NCI-H510A (cell line): Measurements from ENCODE around the gene SHC4.
"Not testable (repeated sequence)": the region's sequence is repeated elsewhere in the genome, so short reads cannot be mapped to it uniquely, and the experiment has no call there.

Source experiments
- DNase-seq: peaks from one replicate; lab custom pipeline; 2025; lab: John Stamatoyannopoulos, UW

The SHC4 gene

GRCh38 chr15:48796521-48796920 lies 167.2 kb downstream of the SHC4 start:
- no peak for DNase-seq

- no peak for DNase-seq
These were observed 167.8 kb downstream of the SHC4 start for GRCh38 chr15:48795901-48796300.

- DNase-seq, result no peak
These were observed 169.0 kb downstream of the SHC4 start for GRCh38 chr15:48794697-48795134.

DNA sequence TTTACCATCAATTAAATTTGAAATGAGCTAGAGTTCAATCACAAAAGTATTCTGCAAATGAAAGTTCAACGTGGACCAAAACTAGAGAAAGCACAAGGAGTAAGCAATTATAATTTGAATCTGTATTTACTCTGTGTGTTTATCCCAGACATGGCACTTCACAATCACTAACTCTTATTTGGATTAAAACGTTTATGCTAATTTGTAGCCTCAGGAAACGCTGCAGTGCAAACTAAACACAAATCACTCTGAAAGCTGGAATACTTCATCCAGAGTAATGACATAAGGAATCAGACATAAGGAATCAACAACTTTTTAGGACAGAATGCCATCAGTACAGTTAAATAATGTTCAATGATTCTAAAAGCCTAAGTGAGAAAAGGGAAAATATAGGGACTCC lies 171.3 kb downstream of the SHC4 start:
- no peak for DNase-seq

- not testable (repeated sequence) for DNase-seq
These were observed 173.1 kb downstream of the SHC4 start for GRCh38 chr15:48790466-48791115.

DNA sequence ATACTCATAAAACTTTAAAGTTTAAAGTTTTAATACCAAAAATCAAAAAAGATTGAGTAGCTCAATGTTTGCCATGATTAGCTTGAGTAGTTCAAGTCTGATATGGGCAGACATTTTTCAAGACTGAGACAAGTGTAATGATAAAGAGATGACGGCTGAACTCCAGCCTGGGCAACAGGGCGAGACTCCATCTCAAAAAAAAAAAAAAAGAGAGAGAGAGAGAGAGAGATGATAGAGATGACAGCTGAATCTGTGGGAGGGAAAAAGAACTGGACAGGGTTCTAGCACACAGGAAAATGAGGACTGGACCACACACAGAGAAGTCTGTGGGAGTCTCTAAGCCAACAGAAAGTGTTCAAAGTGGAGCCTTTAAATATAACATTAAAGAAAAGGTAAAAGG lies 178.0 kb downstream of the SHC4 start:
- DNase-seq, result no peak

DNA sequence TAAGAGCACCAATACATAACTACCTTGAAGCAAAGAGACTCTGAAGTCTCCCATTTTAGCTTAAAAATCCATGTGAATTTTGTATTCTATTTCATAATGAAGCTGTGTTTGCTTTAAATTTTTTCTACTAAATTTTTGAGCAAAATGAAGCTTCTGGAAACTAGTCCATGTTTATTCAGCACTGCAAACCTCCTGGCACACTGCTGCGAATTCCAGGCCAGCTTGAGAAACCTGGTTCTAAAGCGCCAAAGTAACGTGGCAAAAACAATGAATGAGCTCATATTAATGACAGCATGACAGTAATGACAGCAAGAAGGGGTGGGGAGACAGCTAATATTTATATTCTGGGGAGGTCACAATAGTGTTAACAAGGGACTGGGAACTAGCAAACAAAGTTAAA lies 178.5 kb downstream of the SHC4 start:
- no peak for DNase-seq

DNA sequence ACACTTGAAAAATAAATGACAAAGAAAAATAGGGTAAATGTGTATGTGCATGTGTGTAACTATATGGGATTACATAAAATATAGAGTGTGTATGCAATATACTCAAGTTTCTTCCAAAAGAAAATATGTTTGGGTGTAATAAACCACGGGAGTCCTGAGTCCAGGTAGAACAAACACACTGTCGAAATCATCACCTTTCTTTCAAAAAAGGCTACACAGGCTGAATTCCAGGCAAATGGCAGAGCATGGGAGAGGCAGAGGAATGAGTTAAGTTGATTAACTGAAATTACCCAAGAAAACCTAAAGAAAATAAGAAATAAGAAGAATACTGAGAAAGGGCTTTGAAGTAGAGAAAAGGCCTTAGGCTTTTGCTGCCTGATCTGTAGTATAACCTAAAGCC lies 179.0 kb downstream of the SHC4 start:
- no peak for DNase-seq

DNA sequence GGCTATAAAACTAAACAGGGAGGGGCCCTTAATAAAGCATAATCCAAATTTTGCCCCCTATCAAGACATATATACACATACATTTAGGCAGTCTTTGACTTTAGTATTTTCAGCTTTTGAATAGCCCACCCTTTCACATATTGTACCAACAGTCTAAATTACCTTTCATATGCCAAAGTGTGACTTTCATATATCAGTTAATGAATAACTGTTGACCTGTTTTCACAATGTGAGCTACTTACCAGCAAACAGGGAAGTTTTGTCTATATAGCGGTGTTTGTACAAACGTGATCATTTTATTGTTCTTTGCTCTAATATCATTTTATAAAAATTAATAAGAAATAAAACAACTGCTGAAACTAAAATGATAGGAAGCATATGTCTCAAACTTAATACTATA lies 180.8 kb downstream of the SHC4 start:
- no peak for DNase-seq

DNA sequence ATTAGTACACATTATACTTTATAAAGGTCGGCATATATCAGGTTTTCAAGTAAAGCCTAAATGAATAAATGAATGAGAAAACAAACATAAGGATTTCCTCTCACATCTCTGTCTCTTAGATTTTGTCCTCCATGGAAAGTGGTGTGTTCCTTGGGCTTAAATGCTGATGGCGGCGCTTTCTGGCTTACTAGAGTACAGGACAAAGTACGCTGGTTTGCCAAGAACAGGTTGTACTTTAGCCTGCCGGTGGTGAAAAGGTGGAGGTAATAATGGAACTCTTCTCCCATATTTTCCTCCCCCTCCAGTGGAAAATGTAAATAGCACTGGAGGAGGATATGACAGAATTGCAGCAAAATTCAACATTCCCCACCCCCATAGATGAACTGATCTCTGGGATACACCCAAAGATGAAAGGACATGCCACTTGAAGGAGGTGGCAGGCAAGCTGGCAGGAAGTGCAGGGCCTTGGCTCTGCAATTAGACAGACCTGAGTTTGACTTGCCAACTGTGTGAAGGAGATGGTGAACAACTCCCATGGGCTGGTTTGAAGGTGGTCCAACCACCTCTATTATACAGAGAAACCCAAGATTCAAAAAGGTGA lies 182.1 kb downstream of the SHC4 start:
- DNase-seq, result no peak

DNA sequence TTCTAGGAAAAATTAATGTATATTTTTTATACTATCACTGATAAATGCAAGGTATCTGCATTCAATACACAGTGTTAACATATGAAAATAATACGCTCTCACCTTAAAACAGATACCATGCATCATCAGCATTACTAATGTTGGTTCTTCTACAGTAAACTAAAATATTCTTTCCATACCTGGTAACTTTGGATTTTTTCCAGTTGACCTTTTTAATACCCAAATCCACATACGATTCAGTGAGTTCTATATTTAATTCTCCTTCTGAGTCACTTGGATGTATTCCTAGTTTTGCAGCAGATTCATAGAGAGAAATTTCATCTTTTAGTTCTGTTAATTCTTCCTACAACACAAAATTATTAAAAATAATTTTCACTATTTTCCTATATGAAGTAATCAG lies 182.7 kb downstream of the SHC4 start:
- no peak for DNase-seq

DNA sequence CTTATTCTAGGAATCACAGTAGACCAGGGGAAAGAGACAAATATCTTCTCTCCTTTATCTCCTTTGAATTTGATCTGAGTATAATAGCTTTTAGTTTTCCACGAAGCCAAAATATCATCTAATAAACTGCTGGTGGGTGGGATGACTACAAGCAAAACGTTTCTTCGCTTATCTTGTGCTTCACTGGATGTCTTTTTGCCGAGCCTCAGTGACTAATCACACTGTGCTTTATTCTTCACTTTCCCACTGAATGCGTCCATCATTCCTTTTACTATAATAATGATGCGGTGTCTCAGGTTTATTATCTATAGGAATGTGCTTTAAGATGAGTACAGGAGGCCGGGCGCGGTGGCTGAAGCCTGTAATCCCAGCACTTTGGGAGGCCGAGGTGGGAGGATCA lies 185.4 kb downstream of the SHC4 start:
- DNase-seq, result no peak

- no peak for DNase-seq
These were observed 185.9 kb downstream of the SHC4 start for GRCh38 chr15:48777645-48778330.

- DNase-seq, result no peak
These were observed 188.2 kb downstream of the SHC4 start for GRCh38 chr15:48775546-48775945.

GRCh38 chr15:48774484-48774883 lies 189.2 kb downstream of the SHC4 start:
- DNase-seq, result no peak
